GM12878 (cell line): Measurements from ENCODE around the gene MMP7. TPM values are rescaled to one million over a fixed set of nuclear protein-coding genes. Genes with fewer than 3 reads are reported as not detected.
A peak's percentile ranks its signal among the peaks of the same experiment; 100 is the strongest.

Experiments
- ATF3 ChIP-seq: IDR thresholded peaks from 2 replicates; pipeline ENCODE4 v1.6.1; 2011; ENCODE audit warnings: low read depth, mild to moderate bottlenecking, low read length, moderate library complexity, borderline replicate concordance; ENCODE audit errors: extremely low read depth
- BACH1 ChIP-seq: fragments of 450-650 bp; IDR thresholded peaks from 2 replicates; pipeline ENCODE4 v1.6.1; 2017; ENCODE audit warnings: mild to moderate bottlenecking, borderline replicate concordance
- BCL3 ChIP-seq: IDR thresholded peaks from 2 replicates; pipeline ENCODE4 v1.6.1; 2011; ENCODE audit warnings: borderline replicate concordance, low read depth, mild to moderate bottlenecking, moderate library complexity, low read length; ENCODE audit not compliant: insufficient read depth, poor library complexity, severe bottlenecking
- CREB1 ChIP-seq: IDR thresholded peaks from 2 replicates; pipeline ENCODE4 v1.6.1; 2012; ENCODE audit warnings: low read depth, mild to moderate bottlenecking, inconsistent platforms
- EP300 ChIP-seq, 2 experiments: fragments of 150-350 bp in 1 of 2; IDR thresholded peaks; 2 replicates each; pipeline ENCODE4 v1.6.1; 2011 to 2012; ENCODE audit warnings: low read depth in 2 of 2, low read length in 2 of 2, borderline replicate concordance in 1 of 2, improper control_type of control experiment in 1 of 2, inconsistent platforms in 1 of 2; ENCODE audit not compliant: control insufficient read depth in 1 of 2
- GABPA ChIP-seq: IDR thresholded peaks from 2 replicates; pipeline ENCODE4 v1.6.1; 2014; ENCODE audit warnings: antibody characterized with exemption, low read depth, mild to moderate bottlenecking, inconsistent platforms
- NFYA ChIP-seq: IDR thresholded peaks from 2 replicates; pipeline ENCODE4 v1.6.1; 2011; ENCODE audit warnings: low read depth, mild to moderate bottlenecking, low read length, improper control_type of control experiment, borderline replicate concordance
- NR2F1 ChIP-seq: fragments of 450-650 bp; conservative IDR thresholded peaks from 2 replicates; pipeline ENCODE4 v1.6.1; 2017; ENCODE audit warnings: mild to moderate bottlenecking
- NRF1 ChIP-seq: conservative IDR thresholded peaks from 2 replicates; pipeline ENCODE4 v1.6.1; 2011; ENCODE audit warnings: mild to moderate bottlenecking, low read depth, low read length, improper control_type of control experiment
- PAX5 ChIP-seq: IDR thresholded peaks from 2 replicates; pipeline ENCODE4 v1.6.1; 2011; ENCODE audit warnings: low read depth, low read length, borderline replicate concordance
- PML ChIP-seq: IDR thresholded peaks from 2 replicates; pipeline ENCODE4 v1.6.1; 2012; ENCODE audit warnings: low read length, inconsistent platforms
- PRDM15 ChIP-seq: fragments of 450-650 bp; formaldehyde crosslinking; IDR thresholded peaks from 2 replicates; pipeline ENCODE4 v1.4.0; 2020; ENCODE audit warnings: mild to moderate bottlenecking, moderate library complexity
- SIX5 ChIP-seq: IDR thresholded peaks from 2 replicates; pipeline ENCODE4 v1.6.1; 2011; ENCODE audit warnings: mild to moderate bottlenecking, low read depth, low read length, moderate library complexity; ENCODE audit not compliant: severe bottlenecking
- SPI1 ChIP-seq: IDR thresholded peaks from 2 replicates; pipeline ENCODE4 v1.6.1; 2011; ENCODE audit warnings: low read depth, mild to moderate bottlenecking, low read length, moderate library complexity, borderline replicate concordance; ENCODE audit not compliant: insufficient read depth
- STAT3 ChIP-seq: IDR thresholded peaks from 2 replicates; pipeline ENCODE4 v1.6.1; 2011; ENCODE audit warnings: low read depth, low read length, improper control_type of control experiment
- TCF7 ChIP-seq: IDR thresholded peaks from 2 replicates; pipeline ENCODE4 v1.6.1; 2014; ENCODE audit warnings: antibody characterized with exemption, borderline replicate concordance
- ZBED1 ChIP-seq: IDR thresholded peaks from 2 replicates; pipeline ENCODE4 v1.6.1; 2016; ENCODE audit warnings: borderline replicate concordance
- ZNF274 ChIP-seq: IDR thresholded peaks from one replicate; pipeline ENCODE4 v1.8.0; 2011; ENCODE audit not compliant: insufficient read length, insufficient read depth
- polyA plus RNA-seq, 11 experiments: library from polyadenylated mRNA; depleted of rRNA in 4 of 11; unstranded in 6 of 11; stranded (reverse) in 5 of 11; fragments of >200 nt; fragmentation: Nextera tagmentation in 4 of 11; fragmentation: Illumina TruSeq in 1 of 11; extraction: Ambion mirVana in 4 of 11; extraction: Trizol in 1 of 11; gene quantifications; 1 replicate in 1 of 11; 2 replicates in 10 of 11; pipeline versions ENCODE4 v1.2.1 to v1.2.3, GENCODE V29; 2011 to 2016; ENCODE audit warnings: inconsistent platforms in 2 of 11, missing spikeins in 2 of 11, low read depth in 1 of 11
- total RNA-seq, 4 experiments: library from RNA; depleted of rRNA in 3 of 4; stranded (reverse); fragments of >200 nt in 3 of 4; fragmentation: Illumina TruSeq in 1 of 4; extraction: Trizol in 1 of 4; gene quantifications; 2 replicates each; pipeline versions ENCODE4 v1.2.1 to v1.2.3, GENCODE V29; 2013 to 2021
- TF ChIP-seq, protein P1 (sequence below): fragments of 450-650 bp; IDR thresholded peaks from 2 replicates; pipeline ENCODE4 v1.6.1; 2018; ENCODE audit warnings: borderline replicate concordance, mild to moderate bottlenecking; ENCODE audit not compliant: partially characterized antibody
- TF ChIP-seq, protein P2 (sequence below): fragments of 450-650 bp; IDR thresholded peaks from 2 replicates; pipeline ENCODE4 v1.6.1; 2017; ENCODE audit warnings: borderline replicate concordance

The MMP7 gene
- total and polyA plus RNA-seq, 10 of the 15 experiments (the other 5 are each of a cell fraction or from before 2014, with no cell fraction given): 0.63 to 18.0 (median 1.1) TPM

- TF ChIP-seq, protein P1, sequence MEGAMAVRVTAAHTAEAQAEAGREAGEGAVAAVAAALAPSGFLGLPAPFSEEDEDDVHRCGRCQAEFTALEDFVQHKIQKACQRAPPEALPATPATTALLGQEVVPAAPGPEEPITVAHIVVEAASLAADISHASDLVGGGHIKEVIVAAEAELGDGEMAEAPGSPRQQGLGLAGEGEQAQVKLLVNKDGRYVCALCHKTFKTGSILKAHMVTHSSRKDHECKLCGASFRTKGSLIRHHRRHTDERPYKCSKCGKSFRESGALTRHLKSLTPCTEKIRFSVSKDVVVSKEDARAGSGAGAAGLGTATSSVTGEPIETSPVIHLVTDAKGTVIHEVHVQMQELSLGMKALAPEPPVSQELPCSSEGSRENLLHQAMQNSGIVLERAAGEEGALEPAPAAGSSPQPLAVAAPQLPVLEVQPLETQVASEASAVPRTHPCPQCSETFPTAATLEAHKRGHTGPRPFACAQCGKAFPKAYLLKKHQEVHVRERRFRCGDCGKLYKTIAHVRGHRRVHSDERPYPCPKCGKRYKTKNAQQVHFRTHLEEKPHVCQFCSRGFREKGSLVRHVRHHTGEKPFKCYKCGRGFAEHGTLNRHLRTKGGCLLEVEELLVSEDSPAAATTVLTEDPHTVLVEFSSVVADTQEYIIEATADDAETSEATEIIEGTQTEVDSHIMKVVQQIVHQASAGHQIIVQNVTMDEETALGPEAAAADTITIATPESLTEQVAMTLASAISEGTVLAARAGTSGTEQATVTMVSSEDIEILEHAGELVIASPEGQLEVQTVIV: peak; percentile 30
- TF ChIP-seq EP300 (IDR thresholded peaks at IDR 0.05; ENCODE audit: borderline replicate concordance in 1 of 2, control insufficient read depth in 1 of 2, low read depth in 2 of 2, low read length in 2 of 2) (peak; percentile 93 to 95; a peak in 3 of 4 replicates), ZBED1 (peak; percentile 88), GABPA (0 out of 2 replicates have a peak, but pooled peaks have one; percentile 55), PRDM15 (CRISPR knock-in tag) (no peak), ATF3 (no peak), BCL3 (peak; percentile 66), PML (no peak), PAX5 (peak; percentile 91), BACH1 (peak; percentile 67; the same call in 1 of the 2 replicates), SPI1 (peak; percentile 95), NR2F1 (peak; percentile 98), NFYA (no peak), CREB1 (peak; percentile 92), SIX5 (no peak), ZNF274 (no peak), TCF7 (no peak), STAT3 (no peak), NRF1 (no peak)
- TF ChIP-seq, protein P2, sequence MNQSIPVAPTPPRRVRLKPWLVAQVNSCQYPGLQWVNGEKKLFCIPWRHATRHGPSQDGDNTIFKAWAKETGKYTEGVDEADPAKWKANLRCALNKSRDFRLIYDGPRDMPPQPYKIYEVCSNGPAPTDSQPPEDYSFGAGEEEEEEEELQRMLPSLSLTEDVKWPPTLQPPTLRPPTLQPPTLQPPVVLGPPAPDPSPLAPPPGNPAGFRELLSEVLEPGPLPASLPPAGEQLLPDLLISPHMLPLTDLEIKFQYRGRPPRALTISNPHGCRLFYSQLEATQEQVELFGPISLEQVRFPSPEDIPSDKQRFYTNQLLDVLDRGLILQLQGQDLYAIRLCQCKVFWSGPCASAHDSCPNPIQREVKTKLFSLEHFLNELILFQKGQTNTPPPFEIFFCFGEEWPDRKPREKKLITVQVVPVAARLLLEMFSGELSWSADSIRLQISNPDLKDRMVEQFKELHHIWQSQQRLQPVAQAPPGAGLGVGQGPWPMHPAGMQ: peak; percentile 57; the same call in 1 of the 2 replicates
Measured at GRCh38 chr11:102546923-102547471, 16.4 kb upstream of the MMP7 start (continued).
